ENCODE results near the gene HELZ. TPM values are rescaled to one million over a fixed set of nuclear protein-coding genes. Genes with fewer than 3 reads are reported as not detected.

The HELZ gene
- total RNA-seq, 1 experiment from 2014 or later: 49.8 TPM

DNA sequence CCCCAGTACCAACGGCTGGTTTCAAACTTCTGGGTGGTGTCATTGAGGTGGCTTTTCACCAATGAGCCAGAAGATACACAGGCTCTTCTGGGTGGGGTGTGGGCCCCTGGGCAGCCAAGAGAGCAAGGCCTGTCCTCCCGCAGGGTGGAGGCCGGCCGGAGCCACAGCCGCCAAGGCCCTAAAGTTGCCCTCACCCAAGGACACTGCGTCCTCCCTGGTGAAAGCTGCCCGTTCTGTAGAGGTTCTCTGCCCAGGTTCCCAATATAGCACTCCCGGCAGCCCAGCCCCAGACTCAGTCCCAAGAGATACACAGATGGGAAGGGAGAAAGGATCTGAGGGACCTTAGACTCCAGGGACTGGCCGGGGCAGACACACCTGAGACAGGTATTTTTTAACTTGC lies 211.4 kb downstream of the HELZ start:
- no peak overlapping the region for H3K14ac ChIP-seq (ENCODE audit: insufficient read depth, low read length)
- H3K23me2 ChIP-seq (ENCODE audit: insufficient read length, low read depth, low read length, poor library complexity, severe bottlenecking): no peaks in the 10 kb centered on the region
- H4K20me1 ChIP-seq (ENCODE audit: control insufficient read depth, insufficient read depth, insufficient read length): no peaks in the 10 kb centered on the region
- H3K4ac ChIP-seq (ENCODE audit: low read depth, low read length): no peak overlapping the region
- TF ChIP-seq, protein P1, sequence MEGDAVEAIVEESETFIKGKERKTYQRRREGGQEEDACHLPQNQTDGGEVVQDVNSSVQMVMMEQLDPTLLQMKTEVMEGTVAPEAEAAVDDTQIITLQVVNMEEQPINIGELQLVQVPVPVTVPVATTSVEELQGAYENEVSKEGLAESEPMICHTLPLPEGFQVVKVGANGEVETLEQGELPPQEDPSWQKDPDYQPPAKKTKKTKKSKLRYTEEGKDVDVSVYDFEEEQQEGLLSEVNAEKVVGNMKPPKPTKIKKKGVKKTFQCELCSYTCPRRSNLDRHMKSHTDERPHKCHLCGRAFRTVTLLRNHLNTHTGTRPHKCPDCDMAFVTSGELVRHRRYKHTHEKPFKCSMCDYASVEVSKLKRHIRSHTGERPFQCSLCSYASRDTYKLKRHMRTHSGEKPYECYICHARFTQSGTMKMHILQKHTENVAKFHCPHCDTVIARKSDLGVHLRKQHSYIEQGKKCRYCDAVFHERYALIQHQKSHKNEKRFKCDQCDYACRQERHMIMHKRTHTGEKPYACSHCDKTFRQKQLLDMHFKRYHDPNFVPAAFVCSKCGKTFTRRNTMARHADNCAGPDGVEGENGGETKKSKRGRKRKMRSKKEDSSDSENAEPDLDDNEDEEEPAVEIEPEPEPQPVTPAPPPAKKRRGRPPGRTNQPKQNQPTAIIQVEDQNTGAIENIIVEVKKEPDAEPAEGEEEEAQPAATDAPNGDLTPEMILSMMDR (conservative IDR thresholded peaks at IDR 0.05): no peak
- no peaks in the 10 kb centered on the region for H3K79me1 ChIP-seq (ENCODE audit: insufficient read depth, low read depth, low read length, poor library complexity, severe bottlenecking)
- no peak overlapping the region for H3K27ac ChIP-seq (ENCODE audit: insufficient read length, low read depth, low read length)
- peaks cover 0 to 2% of the 10 kb centered on the region in 2 experiments; a peak in 2 of 5 replicates for H3K9me3 Mint-ChIP-seq
- no peak overlapping the region for H3K4me2 ChIP-seq (ENCODE audit: insufficient read depth, insufficient read length, low read length)
- H2BK20ac ChIP-seq (ENCODE audit: low read depth, low read length, poor library complexity, severe bottlenecking): no peak overlapping the region
- H3K79me2 ChIP-seq (ENCODE audit: insufficient read depth, low read length): no peaks in the 10 kb centered on the region
- H3K9me3 ChIP-seq (ENCODE audit: control insufficient read depth, low read depth, low read length): no peaks in the 10 kb centered on the region
- H2BK15ac ChIP-seq (ENCODE audit: low read depth, low read length): no peak overlapping the region
- no CpG with 5 or more reads among the region's 9 CpGs for WGBS (ENCODE audit: extremely low coverage, insufficient read length, low lambda C conversion rate)
- no peaks in the 10 kb centered on the region for H3K27me3 ChIP-seq (ENCODE audit: insufficient read depth, low read length)
- peaks cover 0 to 3% (median 0%) of the 10 kb centered on the region in 3 experiments; a peak in 1 of 7 replicates for H3K36me3 Mint-ChIP-seq (ENCODE audit: insufficient read depth in 1 of 3, low read depth in 3 of 3)
- no peak overlapping the region for H3K27ac Mint-ChIP-seq
- H2AFZ ChIP-seq (ENCODE audit: low read length): no peak overlapping the region
- H3K4me1 ChIP-seq (ENCODE audit: insufficient read depth, low read length): no peaks in the 10 kb centered on the region
- no peak overlapping the region for H4K91ac ChIP-seq (ENCODE audit: insufficient read length, low read depth, low read length)
- H2AK5ac ChIP-seq (ENCODE audit: insufficient read length, low read length): no peak overlapping the region
- no peak overlapping the region for H3K9ac ChIP-seq (ENCODE audit: extremely low read depth, insufficient read length, low read length)
- DNase-seq: no peak
- peaks cover 2% of the 10 kb centered on the region for H3K27me3 Mint-ChIP-seq (ENCODE audit: low read depth)
- H2BK12ac ChIP-seq (ENCODE audit: insufficient read length, low read depth, low read length): no peak overlapping the region
- H2BK5ac ChIP-seq (ENCODE audit: insufficient read length, low read length): no peak overlapping the region
- H3K23ac ChIP-seq (ENCODE audit: insufficient read length, low read depth, low read length): no peak overlapping the region
- H4K5ac ChIP-seq (ENCODE audit: insufficient read length, low read depth, low read length): no peak overlapping the region
- H3K4me1 Mint-ChIP-seq: peaks cover 0 to 3% of the 10 kb centered on the region in 2 experiments; a peak in 1 of 4 replicates
- no peak overlapping the region for H3K4me3 Mint-ChIP-seq
- no peak overlapping the region for H4K8ac ChIP-seq (replicated peaks; ENCODE audit: insufficient read length, low read depth, low read length)
- no peak overlapping the region for H2BK120ac ChIP-seq (ENCODE audit: low read depth, low read length, poor library complexity, severe bottlenecking)
- H3K56ac ChIP-seq (ENCODE audit: insufficient read length, low read depth, low read length): no peak overlapping the region
- H3T11ph ChIP-seq (ENCODE audit: low read length): no peak overlapping the region
- H3K18ac ChIP-seq (ENCODE audit: insufficient read length, low read depth, low read length): no peak overlapping the region

Data from H9 (cell line).